Amniotic stem cell (primary cell): Measurements from ENCODE around the gene SOBP.
"Not testable (repeated sequence)": the region's sequence is repeated elsewhere in the genome, so short reads cannot be mapped to it uniquely, and the experiment has no call there.

ENCODE experiments used
- DNase-seq: peaks from one replicate; lab custom pipeline; 2025; lab: John Stamatoyannopoulos, UW

SOBP gene

DNA sequence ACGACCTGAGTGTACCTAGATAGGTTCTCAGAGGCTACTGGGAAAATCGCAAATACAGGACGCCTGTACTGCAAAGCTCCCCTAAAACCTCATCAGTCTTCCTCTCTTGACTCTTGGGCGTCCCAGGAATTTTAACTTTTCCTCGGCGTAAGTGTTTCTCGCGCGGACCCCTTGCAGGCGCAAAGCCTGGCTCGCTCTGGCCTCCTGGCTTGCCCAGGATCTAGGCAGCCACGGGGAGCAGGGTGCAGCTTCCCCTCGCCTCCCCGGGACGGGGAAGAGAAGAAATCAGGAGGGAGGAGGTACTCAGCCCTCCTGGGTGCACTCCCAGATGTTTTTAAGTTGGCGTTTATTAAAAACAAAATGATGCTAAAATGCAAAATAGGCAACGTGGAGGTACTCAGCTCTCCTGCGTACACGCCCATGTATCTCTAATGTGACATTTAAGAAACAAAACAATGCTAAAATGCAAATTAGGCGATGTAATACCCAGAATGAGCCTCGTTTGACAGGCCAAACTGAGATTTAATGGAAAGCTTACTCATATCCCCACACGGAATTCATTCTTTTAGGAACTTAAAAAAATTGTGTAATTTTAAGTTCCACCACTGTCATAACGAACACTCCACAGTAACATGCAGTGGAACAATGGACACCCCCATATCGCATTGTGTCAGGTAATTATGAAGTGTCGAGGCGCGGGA is 1.6 kb upstream of the SOBP start:
- DNase-seq: no peak

DNA sequence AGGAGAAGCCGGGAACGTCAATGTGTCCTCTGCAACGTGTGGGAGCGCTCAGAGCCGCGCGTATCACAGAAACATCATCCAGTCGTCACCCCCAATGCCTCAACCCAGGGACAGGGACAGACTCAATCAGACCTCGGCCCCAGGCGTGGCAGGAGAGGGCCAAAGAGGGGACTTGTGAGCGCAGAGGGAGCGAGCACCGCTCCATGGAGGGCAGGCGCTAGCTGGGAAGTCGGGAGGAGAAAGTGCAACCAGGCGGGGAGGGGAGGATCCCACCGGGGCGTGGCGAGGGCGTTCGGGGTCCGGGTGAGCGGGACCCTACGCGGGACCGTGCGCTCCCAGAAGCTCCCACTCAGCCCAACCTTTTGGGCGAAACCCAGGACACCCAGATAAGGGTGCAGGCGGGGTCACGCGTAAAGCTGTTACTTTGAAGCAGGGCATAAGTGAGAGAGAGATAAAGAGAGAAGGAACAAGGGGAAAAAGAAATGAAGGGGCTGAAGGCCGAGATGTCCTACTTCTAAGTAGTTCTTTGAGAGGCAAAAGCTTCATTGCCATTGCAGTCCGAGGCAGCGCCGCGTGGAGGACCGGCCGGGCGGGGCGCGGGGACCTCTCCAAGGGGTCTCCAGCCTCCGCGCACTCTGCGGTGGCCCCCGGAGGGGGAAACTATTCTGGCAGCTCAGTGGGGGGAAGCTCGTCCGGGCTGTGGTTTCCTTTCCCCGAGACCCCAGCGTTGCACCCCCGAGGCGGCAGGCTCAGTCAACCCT is 862 bp upstream of the SOBP start:
- DNase-seq: no peak

DNA sequence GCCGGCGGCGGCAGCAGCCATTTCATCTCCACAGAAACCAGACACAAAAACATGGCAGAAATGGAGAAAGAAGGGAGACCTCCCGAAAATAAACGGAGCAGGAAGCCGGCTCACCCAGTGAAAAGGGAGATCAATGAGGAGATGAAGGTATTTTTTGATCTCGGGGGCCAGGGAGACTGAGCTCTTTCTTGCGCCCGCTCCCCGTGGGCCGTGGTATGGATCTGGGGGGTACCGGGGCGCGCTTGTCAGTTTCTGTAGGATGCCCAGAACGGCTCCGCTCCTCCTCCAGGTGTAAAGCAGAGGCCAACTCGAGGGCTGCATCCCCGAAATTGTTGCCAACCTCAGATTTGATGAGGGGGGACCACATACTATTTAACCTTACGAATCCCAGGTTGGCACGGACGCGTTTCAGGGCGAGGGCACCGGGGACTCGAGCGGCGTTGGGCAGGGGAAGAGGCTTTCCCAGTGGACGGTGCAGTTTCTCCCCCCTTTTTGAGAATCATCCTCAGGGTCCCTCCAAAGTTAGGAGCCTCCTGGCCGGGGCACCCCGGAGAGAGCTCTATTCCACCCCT is 735 bp downstream of the SOBP start:
- DNase-seq: no peak

DNA sequence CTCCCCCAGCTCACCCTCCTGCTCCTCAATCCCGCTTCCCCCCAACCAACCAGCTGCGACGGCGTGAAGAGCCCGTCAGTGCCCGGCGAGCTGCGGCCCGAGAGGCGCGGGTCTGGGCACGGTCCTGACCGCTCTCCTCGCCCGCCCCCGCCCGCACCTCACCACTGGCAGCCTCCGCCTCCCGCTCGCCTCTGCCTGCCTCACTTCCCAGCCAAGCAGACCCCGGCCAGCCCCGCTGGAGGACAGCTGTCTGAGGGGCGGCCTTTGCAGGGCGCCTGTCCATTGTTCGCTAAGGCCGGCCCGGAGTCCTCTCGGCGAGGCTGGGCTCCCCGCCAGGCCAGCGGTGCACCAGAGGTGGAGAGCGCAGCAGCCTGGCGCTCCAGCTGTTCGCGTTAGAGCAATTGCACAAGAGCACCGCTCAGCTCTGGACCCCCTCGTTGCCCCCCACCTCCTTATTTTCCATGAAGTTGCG is 1.3 kb downstream of the SOBP start:
- DNase-seq: no peak

DNA sequence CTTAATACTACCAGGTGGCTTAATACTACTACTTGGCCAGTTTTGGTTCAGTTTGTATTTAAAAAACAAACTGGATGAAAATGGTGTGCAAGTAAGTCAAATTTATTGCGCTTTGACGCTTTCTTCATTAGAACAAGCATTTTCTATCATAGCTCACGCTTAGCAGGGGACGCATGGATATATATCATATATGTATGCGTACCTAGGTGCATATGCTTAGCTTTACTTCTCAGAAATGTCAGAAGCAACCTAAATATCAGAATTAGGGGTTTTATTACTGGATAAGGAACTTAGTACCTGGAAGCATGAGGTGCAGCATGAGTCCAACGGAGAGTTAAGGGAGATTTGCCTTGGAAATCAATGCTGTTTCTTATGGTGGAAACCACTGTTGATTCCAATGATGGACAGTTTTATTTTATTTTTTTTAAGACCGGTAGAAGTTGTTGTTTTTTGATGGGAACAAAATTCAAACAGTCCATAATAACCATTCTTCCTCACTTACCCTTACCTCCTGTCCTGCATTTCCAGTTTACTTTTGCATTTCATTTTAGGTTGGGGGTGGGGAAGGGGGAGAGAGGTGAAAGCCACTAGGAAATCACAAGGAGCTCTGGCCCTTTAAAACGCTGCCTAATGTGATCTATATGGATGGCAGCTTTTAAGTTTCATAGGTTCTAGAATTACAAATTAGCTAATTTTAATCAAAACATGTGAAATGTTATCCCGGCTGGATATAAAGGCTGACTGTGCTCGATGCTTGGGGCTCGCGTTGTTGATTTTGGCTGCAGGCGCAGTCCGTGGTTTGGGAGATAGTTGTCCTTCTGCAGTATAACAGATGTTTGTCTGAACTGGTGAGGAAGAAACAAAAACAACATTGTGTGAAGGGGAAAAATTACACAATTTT is 2.1 kb downstream of the SOBP start:
- DNase-seq: no peak

DNA sequence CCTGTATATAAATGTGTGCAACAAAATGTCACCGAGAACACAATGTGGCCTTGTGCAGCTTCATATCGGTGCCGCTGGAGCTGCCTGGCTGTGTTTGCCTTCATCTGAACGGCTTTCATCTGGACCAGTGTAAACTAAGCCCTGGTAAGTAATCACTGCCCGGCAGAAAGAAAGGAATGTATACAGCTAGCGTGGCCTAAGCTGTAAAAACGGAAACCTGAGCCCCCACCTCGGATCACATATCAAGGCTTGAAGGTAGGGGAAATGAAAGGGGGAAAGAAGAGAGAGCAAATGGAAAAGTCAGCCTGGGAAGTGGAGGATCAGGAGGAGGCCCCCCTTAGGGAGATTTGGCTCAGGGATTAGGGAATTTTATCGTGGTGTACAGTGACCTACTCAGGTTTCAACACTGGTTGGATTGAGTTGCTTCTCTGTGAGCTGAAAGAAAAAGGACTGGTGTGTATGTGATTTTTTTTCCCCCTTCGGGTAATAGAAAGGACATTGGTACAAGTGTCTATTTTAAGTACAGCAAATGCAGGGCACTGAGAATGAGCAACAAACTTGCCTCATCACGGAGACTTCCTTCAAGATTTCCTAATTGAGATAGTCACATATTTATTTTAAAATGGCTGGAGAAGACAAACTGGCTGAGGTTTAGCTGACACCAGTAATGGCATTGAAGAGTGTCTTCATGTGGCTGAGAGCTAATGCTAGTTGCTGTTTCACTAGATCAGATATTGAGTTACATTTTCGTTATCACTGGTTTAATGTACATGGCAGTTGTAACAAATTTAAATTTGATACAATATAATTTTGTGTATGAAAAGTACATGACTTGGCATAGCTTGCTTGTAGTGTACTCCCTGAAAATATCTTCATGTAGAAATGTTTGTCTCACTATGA is 3.5 kb downstream of the SOBP start:
- no peak for DNase-seq

DNA sequence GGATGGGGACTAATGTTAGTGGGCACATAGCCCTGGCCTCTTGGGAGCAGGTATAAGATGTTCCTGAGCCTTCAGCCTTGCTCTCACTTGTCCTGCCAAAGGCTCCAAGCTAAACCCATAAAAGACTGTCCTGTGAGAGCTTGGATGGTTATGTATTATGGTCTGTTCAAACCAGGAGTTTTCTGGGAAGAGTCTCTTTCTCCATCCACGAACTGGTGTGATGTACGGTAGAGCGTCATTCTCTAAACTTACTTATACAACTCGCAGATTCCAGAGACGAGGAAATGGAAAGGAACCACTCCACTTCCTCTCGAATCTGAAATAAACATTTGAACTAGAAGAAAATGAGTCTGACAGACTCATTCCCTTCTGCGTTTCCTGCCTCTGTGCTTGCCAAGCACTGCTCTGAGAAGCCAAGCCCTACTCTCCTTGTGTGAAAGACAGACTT is 5.3 kb downstream of the SOBP start:
- no peak for DNase-seq

DNA sequence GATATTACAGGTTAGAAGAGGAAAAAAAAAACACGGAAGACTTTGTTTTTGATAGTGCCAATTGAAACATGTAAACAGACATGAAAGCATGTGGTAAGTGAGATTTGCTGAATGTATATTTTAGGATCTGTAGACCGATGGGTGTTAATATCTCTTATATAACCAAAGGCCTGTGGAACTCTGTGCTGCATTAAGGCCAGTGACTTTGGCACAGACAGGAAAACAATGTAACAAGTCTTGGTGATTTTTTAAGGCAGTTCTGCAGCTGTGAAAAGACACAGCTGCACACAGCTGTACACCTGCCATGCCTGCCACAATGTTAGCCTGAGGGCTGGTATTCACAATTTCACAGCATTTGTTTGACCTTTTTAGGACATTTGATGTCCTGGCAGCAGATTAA is 6.1 kb downstream of the SOBP start:
- DNase-seq: no peak

DNA sequence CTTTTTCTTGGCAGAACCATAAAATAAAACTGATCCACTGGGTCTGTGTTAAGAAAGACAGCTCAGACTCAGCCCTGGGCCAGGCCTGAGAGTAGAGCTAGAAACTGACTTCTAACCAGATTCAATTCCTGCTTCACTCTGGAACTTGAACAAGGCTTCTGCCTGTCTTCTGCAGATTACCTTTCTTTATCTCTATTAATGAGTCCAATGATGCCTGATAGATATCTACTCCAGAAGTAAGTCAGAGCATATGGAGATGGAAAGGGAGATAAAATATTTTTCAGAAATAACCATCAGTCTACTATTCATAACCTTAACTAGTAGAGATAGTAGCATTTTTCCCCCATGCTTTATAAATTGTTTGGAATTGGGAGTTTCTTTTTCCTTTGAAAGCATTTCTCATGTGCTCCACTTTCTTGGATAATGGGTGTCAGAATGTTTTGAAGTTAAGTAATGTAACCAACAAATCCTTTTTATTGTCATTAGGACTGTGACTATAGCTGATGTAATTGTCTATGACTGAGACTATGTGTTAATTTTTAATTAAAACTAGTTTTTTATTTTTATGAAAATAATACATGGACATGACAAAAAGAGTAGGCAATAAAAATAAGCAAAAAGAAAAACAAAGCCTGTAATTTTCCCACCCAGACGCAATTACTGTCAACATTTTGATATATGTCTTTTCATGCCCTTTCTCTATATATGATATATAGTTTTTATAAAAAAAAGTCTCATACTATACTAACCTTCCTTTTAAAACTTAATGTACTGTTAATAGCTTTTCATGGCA is 7.2 kb downstream of the SOBP start:
- no peak for DNase-seq

DNA sequence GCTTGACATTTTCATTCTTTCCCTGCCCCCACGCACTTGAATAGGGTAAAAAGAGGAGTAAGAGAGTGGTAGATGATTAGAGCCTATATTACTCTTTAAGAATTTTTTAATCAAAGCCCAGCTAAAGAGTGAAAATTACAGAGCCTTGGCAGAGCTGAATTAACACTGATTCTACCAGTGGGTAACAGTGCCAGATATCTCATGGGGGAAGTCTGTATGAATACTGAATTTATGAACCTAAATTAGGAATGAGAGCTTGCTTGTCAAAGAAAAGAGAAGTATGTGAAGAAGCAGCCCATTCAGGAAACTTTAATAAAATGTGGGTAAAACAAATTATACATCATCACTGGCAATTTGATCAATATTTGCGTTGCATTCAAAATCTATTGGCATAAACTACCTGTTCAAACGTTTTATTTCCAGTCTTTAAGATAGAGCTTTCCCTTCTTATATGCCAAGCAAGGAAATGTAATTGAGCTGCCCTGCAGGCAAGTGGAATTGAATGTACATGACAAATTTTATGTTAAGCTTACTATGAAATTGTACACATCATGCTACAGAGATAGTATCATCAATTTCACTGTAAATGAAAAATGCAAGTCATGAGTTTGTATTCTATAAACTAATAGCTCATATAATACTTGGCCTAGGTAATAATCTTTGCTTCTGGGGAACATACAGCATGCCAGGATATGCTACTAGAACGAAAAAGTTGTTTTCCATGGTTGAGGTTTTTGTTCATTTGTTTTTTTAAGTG is 14.5 kb downstream of the SOBP start:
- DNase-seq: no peak

DNA sequence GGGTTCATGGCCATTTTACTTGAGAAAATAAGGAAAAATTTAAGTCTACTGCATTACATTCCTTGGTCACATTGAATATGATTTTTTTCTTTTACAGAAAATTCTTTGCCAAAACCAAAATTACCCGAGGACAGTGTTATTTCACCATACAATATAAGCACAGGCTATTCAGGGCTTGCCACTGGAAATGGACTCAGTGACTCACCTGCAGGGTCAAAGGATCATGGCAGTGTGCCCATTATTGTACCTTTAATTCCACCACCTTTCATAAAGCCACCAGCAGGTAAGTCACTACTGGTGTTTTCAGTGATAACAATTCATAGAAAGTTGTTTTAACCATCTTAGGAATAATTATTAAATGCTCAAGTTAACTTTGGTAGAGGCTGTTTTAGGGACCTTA is 16.2 kb downstream of the SOBP start:
- DNase-seq: no peak

DNA sequence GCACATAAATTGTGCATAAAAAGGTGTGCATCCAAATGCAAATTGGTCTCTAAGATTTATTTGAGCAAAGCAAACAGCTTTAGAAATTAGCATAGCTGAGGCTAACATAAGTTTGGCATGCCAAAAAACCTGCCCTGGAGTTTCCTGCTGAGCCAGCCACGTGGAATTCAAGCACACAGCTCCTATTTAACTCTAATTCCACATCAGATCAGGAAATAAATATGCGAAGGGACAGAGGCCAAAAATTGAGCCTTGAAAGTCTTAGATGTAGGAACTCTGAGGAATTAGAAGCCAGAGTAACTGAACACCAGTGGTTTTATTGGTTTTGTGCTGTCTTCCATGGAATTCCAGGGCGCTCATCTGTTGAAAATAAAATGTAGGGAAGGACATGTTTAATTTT is 19.6 kb downstream of the SOBP start:
- DNase-seq: peak; percentile 35

DNA sequence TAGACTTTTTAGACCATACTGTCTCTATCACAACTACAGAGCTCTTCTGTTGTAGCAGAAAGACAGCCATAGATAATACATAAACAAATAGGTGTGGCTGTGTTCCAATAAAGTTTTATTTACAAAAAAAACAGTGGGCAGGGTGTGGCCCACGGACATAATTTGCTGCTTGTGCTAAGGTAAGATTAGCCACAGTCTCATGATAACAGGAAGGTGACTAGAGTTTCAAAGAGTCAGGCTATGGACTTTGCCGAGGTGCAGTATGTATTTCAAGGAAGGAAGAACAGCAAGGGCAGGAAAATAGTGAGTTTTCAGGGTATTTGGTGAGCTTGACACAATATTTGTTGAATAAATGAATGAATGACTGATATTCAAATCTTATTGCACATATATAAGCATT is 20.2 kb downstream of the SOBP start:
- no peak for DNase-seq

DNA sequence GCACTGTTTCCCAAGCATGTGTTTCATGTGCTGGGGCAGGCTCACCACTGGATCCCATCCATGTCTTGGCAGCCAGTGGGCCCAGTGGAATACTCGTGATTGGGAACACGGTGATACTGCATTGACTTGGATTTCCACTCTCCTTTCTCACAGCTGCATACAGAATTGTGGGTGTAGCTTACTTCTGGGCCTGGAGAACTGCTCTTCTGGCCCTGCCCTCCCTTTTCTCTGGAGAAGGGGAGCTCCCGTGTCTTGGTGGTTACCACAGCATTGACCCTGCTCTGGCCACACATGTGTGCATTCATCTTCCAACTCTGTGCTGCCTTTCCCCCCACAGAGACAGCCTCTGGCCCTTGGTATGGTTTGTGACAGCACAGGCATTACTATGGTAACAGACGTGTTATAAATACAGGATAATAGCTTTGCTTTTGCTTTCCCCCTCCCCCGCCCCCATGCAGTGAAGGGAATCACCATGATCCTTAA is 21.6 kb downstream of the SOBP start:
- no peak for DNase-seq

DNA sequence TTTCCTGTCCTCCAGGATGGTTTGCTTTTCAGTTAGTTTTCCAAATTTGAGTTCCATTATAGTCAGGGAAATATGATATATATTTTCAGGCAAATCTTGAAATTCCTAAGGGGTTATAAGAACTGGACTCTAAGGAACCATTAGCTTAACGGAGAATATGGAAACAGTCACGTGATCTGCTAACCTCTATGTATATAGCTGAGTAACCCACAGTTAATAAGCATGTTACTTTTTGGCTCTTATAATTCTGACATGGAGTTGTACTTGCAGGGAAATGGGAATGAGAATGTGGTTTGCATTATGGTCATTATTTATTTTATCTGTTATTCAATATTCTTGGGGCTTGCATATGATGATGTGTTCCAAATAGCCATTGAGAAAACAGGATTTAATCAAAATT is 23.3 kb downstream of the SOBP start:
- no peak for DNase-seq

DNA sequence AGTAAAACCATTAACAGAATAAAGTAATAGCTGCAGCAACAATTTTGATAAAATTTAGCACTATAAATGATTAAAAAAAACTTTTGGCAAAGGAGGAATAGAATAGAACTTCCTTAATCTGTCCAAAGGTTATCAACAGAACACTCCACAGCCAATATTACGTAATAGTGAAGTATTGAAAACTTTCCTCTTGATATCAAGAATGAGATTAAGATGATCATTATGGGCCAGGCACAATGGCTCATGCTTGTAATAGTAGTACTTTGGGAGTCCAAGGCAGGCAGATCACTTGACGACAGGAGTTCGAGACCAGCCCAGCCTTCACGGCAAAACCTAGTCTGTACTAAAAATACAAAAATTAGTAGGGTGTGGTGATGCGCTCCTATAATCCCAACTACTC is 26.0 kb downstream of the SOBP start:
- DNase-seq: no peak

DNA sequence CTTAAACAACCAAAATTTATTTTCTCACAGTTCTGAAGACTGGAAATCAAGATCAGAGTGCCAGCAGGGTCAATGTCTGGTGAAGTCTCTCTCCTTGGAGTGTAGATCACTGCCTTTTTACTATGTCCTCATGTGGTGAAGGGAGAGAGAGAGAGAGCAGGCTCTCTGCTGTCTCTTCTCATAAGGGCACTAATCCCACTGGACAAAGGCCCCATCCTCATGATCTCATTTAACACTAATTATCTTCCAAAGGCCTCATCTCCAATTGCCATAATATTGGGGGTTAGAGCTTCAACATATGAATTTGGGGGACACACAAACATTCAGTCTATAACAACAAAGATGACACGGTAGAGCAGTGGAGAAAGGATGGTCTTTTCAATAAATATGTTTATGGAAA is 27.4 kb downstream of the SOBP start:
- DNase-seq: no peak

DNA sequence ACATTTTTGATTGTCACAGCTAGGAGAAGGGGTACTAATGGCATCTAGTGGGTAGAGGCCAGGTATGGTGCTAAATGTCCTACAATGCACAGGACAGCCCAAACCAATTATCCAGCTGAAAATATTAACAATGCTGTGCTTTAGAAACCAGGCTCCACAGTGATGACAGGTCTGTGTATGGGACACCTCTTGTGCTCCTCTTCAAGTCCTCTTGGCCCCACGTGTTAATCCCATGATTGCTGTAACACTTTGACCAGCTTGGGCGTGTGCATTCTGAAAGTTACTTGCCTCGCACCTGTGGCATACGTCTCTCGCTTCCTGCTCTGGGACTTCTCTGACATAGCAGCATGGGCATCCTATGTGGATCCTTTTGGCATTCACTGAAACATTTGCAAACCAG is 29.3 kb downstream of the SOBP start:
- DNase-seq: not testable (repeated sequence)

DNA sequence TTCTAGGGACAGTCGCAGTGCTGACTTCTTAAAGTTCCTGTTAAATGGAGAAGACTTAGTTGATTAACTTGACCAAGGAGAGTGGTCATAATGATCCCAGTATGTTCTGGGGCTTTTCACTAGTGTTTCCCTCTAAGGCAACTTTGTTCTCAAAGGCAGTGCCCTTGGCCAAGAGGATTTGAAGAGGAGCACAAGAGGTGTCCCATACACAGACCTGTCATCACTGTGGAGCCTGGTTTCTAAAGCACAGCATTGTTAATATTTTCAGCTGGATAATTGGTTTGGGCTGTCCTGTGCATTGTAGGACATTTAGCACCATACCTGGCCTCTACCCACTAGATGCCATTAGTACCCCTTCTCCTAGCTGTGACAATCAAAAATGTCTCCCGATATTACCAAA is 30.8 kb downstream of the SOBP start:
- not testable (repeated sequence) for DNase-seq
